RWPE1 (cell line): Measurements from ENCODE around the gene WNT3.
A peak's percentile ranks its signal among the peaks of the same experiment; 100 is the strongest.

Source experiments
- CTCF ChIA-PET: fragments of 350-600 bp; sonication (Branson Sonifier 250); formaldehyde crosslinking; extraction: SDS; loops from one replicate; lab custom pipeline; 2021; lab: Yijun Ruan, JAX
- POLR2A ChIA-PET: fragments of 400-600 bp; formaldehyde crosslinking; extraction: SDS; loops from one replicate; lab custom pipeline; 2020; ENCODE audit warnings: antibody characterized with exemption; ENCODE audit not compliant: low non-redundant PET; lab: Yijun Ruan, JAX
- DNase-seq: peaks from one replicate; pipeline ENCODE4 v3.0.0; 2012; ENCODE audit warnings: low spot score
- H3K27ac ChIP-seq: fragments of 450-650 bp; 2 replicates; pipeline ENCODE4 v1.5.1; 2017
- TF ChIP-seq, protein P1 (sequence below): fragments of 450-650 bp; conservative IDR thresholded peaks from 2 replicates; pipeline ENCODE4 v1.5.1; 2017; ENCODE audit warnings: low read depth, mild to moderate bottlenecking

The WNT3 gene

DNA sequence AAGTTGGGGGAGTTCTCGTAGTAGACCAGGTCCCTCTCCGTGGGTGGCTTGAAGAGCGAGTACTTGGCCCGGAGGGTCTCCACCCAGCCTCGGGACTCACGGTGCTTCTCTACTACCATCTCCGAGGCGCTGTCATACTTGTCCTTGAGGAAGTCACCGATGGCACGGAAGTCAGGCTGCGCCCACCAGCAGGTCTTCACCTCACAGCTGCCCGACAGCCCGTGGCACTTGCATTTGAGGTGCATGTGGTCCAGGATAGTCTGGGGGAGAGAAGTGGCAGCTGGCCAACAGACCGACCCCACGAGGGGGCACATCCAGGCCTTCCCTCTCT lies 50.0 kb downstream of the WNT3 start:
- ChIA-PET POLR2A (no interaction called here), CTCF (no interaction called here)
- no peak for DNase-seq
- no peak overlapping the region for H3K27ac ChIP-seq
- TF ChIP-seq, protein P1, sequence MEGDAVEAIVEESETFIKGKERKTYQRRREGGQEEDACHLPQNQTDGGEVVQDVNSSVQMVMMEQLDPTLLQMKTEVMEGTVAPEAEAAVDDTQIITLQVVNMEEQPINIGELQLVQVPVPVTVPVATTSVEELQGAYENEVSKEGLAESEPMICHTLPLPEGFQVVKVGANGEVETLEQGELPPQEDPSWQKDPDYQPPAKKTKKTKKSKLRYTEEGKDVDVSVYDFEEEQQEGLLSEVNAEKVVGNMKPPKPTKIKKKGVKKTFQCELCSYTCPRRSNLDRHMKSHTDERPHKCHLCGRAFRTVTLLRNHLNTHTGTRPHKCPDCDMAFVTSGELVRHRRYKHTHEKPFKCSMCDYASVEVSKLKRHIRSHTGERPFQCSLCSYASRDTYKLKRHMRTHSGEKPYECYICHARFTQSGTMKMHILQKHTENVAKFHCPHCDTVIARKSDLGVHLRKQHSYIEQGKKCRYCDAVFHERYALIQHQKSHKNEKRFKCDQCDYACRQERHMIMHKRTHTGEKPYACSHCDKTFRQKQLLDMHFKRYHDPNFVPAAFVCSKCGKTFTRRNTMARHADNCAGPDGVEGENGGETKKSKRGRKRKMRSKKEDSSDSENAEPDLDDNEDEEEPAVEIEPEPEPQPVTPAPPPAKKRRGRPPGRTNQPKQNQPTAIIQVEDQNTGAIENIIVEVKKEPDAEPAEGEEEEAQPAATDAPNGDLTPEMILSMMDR = no peak

DNA sequence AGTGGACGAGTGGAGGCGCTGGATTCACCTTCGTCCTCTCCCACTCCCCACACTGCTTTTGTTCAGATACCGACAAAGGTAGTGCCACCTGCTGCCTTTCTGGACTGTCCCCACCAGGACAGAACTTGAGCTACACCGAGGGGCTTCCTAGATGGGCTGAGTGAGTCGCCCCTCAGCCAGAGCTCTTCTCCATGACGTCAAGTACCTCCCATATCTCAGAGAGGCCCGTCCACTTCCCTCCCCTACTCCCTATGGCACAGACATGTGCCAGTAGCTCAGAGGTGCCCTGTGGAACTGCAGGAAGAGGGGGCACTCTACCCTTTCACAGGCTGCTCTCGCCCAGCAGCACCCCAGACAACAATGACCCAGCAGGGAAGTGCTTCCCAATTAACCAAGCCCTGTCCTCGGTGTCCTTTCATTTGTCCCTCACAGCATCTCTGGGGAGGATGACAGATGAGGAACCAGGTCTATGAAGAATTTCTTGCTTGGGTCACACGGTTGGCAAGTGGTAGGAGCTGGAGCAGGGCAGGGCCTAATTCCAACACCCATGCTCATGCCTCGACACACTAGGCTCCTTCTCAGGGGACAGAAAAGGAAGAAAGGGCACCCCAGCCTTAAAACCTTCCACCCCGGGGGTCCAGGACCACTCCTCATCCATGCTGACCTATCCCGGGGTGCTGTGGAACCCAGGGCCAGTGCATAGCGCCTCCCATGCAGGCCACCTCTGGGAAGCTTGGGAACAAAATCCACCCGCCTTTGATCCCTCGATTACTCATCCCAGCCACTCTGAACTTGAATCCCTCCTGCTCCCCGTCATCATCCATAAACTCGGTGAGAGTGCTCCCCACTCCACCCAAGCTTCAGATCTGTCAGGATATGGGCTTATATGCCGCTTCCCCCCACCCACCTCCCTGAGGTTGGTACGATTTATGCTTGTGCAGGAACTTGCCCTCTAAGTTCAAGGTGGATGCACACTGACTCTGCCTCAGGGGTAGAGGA lies 51.7 kb downstream of the WNT3 start:
- ChIA-PET POLR2A (no interaction called here), CTCF (interaction anchor here (0.5 to 0.7 kb wide), 3 partner anchors 12 to 1184 kb away, joined by 3 to 7 read pairs (median 4); no protein-coding TSS in a partner anchor)
- TF ChIP-seq, protein P1 = no peak
- no peak overlapping the region for H3K27ac ChIP-seq
- no peak for DNase-seq

DNA sequence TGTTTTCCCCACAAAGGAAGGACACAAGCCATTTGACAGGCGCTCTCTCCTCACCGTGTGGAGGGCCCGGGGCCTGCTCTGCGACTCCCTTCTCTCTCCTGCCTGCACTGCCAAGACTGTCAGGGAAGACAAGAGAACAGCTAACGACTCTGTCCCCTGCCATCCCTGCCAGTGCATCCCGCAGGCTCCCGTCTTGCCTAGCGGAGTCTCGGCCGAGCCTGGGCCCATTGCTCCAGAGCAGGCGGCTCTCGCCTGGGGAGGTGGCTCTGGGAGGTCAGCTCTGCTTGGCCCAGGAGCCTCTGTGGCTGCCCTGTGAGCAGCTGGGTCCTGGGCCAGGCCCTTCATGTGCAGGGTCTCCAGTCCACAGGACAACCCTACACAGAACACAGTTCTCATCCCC lies 53.0 kb downstream of the WNT3 start:
- TF ChIP-seq, protein P1 = no peak
- ChIA-PET POLR2A (no interaction called here), CTCF (interaction anchor here (0.6 kb wide), 1 partner anchor 30 kb away, joined by 4 read pairs; no protein-coding TSS in a partner anchor)
- peak overlapping the region; percentile 60 for H3K27ac ChIP-seq
- no peak for DNase-seq

DNA sequence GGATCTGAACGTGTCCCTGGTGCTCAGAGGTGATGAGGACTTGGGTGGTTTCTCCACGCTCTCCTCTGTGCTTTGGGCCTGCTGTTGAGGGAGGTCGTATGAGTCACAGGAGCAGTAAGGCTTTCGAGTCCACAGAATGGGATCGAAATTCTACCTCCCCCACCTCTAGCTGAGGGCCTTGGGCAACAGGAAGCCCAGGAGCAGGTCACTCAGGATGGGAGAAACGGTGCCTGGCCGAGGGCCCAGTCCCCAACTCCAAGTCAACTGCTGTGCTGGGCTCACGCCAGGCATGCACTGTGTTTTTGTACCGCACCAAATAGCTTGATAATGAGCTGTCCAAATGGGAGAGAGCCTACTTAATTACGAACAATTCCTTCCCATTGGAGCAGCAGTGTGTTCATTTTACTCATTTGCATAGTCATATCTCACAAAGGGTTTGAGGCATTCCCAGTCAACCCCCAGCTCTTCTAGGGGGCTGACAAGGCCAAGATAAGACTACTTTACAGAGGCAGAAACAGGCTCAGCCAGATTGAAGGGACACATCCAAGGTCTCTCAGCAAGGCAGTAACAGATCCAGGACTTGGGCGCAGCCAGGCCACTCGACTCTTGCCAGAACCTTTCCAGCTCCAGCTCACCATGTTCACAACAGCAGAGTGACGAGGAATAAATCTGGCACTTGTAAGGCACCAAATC lies 53.6 kb downstream of the WNT3 start:
- H3K27ac ChIP-seq = peak overlapping the region; percentile 60
- TF ChIP-seq, protein P1 = no peak
- CTCF ChIA-PET = interaction anchor here (0.6 kb wide), 1 partner anchor 29 kb away, joined by 4 read pairs; no protein-coding TSS in a partner anchor
- POLR2A ChIA-PET = no interaction called here
- peak; percentile 42 for DNase-seq

DNA sequence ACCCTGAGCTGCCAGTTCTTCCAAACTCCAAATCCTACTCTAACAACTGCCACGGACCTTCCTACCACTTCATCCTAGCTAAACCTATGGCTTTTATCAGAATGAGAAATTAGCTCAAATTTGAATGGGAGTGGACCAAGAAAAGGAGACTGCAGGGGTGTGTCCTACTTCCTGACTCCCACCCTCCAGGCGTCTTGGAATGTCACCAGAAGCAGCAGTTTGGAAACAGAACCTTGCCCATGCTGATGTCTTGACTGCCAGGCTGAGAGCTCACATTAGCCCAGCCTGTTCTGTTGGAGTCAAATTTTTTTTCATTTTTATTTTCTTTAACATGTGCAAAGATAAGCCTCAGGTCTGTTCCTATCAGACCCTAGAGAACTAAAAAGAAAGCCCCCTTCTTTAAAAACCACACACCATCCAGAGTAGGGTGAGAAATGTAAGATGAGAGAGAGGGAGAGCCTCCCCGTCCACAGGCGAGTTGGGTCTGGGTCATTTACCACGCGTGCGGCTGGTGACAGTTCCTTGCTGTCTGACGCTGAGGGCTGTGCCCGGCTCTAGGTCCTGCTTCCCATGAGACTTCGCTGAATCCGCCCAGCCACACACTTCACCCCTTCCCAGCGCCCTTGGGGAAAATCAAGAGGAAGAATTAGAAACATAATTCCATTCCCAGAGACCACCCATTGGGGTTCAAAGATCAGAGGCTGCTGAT lies 54.3 kb downstream of the WNT3 start:
- TF ChIP-seq, protein P1 = no peak
- DNase-seq = no peak
- peak overlapping the region; percentile 60 for H3K27ac ChIP-seq
- CTCF ChIA-PET = no interaction called here
- POLR2A ChIA-PET = interaction anchor here (0.5 kb wide), 1 partner anchor 11 kb away, joined by 6 read pairs; no protein-coding TSS in a partner anchor
